Smooth muscle cell (in vitro differentiated cells): ENCODE data around the gene KIAA0825. TPM values are rescaled to one million over a fixed set of nuclear protein-coding genes. Genes with fewer than 3 reads are reported as not detected.

ENCODE experiments used
- DNase-seq: peaks from one replicate; lab custom pipeline; 2025; ENCODE audit not compliant: unreplicated experiment; lab: John Stamatoyannopoulos, UW
- H2AFZ ChIP-seq: fragments of 200-600 bp; sonication (generic); 2 replicates; pipeline ENCODE4 v1.6.0; 2016; ENCODE audit warnings: antibody characterized with exemption, low read depth, mild to moderate bottlenecking
- H3F3A ChIP-seq: fragments of 200-600 bp; sonication (generic); 2 replicates; pipeline ENCODE4 v1.6.0; 2017; ENCODE audit warnings: antibody characterized with exemption, low read depth
- H3K27ac ChIP-seq: fragments of 200-600 bp; sonication (generic); 2 replicates; pipeline ENCODE4 v1.5.1; 2016; ENCODE audit warnings: low read depth, mild to moderate bottlenecking
- H3K27me3 ChIP-seq: fragments of 200-600 bp; sonication (generic); 2 replicates; pipeline ENCODE4 v1.6.1; 2016; ENCODE audit warnings: low read depth, mild to moderate bottlenecking
- H3K36me3 ChIP-seq: fragments of 200-600 bp; sonication (generic); 2 replicates; pipeline ENCODE4 v1.5.1; 2016; ENCODE audit warnings: low read depth
- H3K4me1 ChIP-seq: fragments of 200-600 bp; sonication (generic); 2 replicates; pipeline ENCODE4 v1.5.1; 2016; ENCODE audit warnings: low read depth
- H3K4me2 ChIP-seq: fragments of 200-600 bp; sonication (generic); 2 replicates; pipeline ENCODE4 v1.6.0; 2016; ENCODE audit warnings: mild to moderate bottlenecking
- H3K4me3 ChIP-seq: fragments of 200-600 bp; sonication (generic); 2 replicates; pipeline ENCODE4 v1.5.1; 2016; ENCODE audit warnings: mild to moderate bottlenecking
- H3K79me2 ChIP-seq: fragments of 200-600 bp; sonication (generic); 2 replicates; pipeline ENCODE4 v1.6.0; 2016; ENCODE audit warnings: low read depth, mild to moderate bottlenecking
- H3K9ac ChIP-seq: fragments of 200-600 bp; sonication (generic); 2 replicates; pipeline ENCODE4 v1.6.0; 2016; ENCODE audit warnings: low read depth
- H3K9me3 ChIP-seq: fragments of 200-600 bp; sonication (generic); replicated peaks from 2 replicates; pipeline ENCODE4 v1.5.1; 2016; ENCODE audit warnings: low read depth
- H4K20me1 ChIP-seq: fragments of 200-600 bp; sonication (generic); 2 replicates; pipeline ENCODE4 v1.6.0; 2016; ENCODE audit warnings: low read depth
- WGBS: methylation state at CpG from one replicate; pipeline ENCODE4 v1.1.7; 2016; ENCODE audit warnings: low lambda C conversion rate; 5-methylcytosine and 5-hydroxymethylcytosine counted together
- polyA plus RNA-seq: library from polyadenylated mRNA; unstranded; fragments of >200 nt; fragmentation: Nextera tagmentation; extraction: Ambion mirVana; gene quantifications from 2 replicates; pipeline ENCODE4 v1.2.1, GENCODE V29; 2016
- total RNA-seq: library from RNA; depleted of rRNA; stranded (reverse); fragments of >200 nt; gene quantifications from 2 replicates; pipeline ENCODE4 v1.2.3, GENCODE V29; 2014
- TF ChIP-seq, protein P1 (sequence below): fragments of 200-600 bp; sonication (generic); IDR thresholded peaks from 2 replicates; pipeline ENCODE4 v1.5.1; 2017; ENCODE audit warnings: borderline replicate concordance, mild to moderate bottlenecking, antibody characterized with exemption; ENCODE audit not compliant: insufficient read depth, poor library complexity, severe bottlenecking

Gene KIAA0825
- total and polyA plus RNA-seq, 2 experiments from 2014 or later = 1.3 to 3.1 TPM

DNA sequence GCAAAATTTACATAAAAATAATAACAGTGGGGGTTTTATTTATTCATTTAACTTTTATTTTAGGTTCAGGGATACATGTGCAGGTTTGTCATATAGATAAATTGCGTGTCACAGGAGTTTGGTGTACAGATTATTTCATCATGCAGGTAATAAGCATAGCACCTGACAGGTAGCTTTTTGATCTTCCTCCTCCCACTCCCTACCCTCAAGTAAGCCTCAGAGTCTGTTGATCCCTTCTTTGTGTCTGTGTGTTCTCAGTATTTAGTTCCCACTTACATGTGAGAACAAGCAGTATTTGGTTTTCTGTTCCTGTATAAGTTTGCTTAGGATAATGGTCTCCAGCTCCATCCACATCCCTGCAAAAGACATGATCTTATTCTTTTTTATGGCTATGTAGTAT lies 240.3 kb downstream of the KIAA0825 start:
- TF ChIP-seq, protein P1, sequence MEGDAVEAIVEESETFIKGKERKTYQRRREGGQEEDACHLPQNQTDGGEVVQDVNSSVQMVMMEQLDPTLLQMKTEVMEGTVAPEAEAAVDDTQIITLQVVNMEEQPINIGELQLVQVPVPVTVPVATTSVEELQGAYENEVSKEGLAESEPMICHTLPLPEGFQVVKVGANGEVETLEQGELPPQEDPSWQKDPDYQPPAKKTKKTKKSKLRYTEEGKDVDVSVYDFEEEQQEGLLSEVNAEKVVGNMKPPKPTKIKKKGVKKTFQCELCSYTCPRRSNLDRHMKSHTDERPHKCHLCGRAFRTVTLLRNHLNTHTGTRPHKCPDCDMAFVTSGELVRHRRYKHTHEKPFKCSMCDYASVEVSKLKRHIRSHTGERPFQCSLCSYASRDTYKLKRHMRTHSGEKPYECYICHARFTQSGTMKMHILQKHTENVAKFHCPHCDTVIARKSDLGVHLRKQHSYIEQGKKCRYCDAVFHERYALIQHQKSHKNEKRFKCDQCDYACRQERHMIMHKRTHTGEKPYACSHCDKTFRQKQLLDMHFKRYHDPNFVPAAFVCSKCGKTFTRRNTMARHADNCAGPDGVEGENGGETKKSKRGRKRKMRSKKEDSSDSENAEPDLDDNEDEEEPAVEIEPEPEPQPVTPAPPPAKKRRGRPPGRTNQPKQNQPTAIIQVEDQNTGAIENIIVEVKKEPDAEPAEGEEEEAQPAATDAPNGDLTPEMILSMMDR = no peak
- Histone ChIP-seq H3K9ac (no peak overlapping the region), H3K27me3 (no peaks in the 10 kb centered on the region), H3K4me2 (no peak overlapping the region), H3K79me2 (no peaks in the 10 kb centered on the region), H4K20me1 (no peaks in the 10 kb centered on the region), H3K4me3 (no peak overlapping the region), H3K4me1 (no peaks in the 10 kb centered on the region), H2AFZ (no peak overlapping the region), H3F3A (no peaks in the 10 kb centered on the region), H3K9me3 (no peaks in the 10 kb centered on the region), H3K36me3 (no peaks in the 10 kb centered on the region), H3K27ac (no peak overlapping the region)
- DNase-seq = no peak
- WGBS = 96% methylated on average over 1 of the region's 1 CpG

DNA sequence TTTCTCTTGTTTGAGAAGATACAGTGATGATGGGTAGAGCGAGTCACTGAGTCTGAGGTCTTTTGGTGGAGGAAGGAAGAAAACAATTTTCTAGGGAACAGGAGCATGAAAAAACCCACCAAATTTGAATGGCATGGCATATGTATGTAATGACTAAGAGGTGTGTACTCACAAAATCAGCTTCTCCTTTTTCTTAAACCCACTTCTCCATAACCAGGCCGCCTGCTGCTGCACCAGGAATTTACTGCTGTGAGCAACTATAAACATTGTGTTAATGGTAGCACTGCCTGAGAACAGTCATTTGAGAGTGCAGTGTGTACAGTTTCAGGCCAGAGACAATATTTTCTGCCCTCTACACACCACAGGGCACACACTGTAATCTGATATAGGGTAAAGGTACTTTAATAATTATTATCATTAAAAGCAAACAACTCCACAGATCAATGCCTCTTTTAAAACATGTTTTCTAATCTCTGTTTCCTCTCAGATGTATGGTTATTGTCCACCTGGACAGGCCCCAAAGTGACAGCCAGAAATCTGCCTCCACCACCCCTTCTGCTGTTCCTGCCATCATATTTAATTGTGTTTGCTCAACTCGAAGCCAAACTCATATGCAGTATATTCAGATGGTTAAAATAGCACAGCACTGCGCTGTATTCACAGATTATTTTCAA lies 241.6 kb downstream of the KIAA0825 start:
- Histone ChIP-seq H3K36me3 (no peaks in the 10 kb centered on the region), H3K4me3 (no peak overlapping the region)

DNA sequence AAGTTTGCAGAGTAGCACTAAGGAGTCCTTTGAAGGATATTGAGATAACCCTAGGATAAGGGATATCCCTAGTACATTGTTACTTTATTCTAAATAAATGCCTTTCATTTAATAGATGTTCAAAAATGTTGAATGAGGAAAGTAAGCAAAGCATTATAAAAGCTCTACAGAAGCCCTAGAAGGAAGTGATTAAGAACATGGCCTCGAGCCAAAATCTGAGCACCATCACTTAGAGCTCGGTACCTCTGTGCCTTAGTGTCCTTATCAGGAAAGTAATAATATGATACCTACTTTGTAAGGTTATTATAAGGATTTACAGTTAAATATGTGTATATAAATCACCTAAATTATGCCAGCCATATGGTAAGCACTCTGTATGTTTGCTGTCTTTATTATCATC lies 242.6 kb downstream of the KIAA0825 start:
- Histone ChIP-seq H3K27me3 (no peaks in the 10 kb centered on the region), H3K4me1 (no peaks in the 10 kb centered on the region), H4K20me1 (no peaks in the 10 kb centered on the region), H3K4me3 (no peak overlapping the region), H3K9me3 (no peaks in the 10 kb centered on the region), H3K27ac (no peak overlapping the region), H3K36me3 (no peaks in the 10 kb centered on the region), H3K4me2 (no peak overlapping the region), H3K79me2 (no peaks in the 10 kb centered on the region), H3K9ac (no peak overlapping the region), H3F3A (no peaks in the 10 kb centered on the region), H2AFZ (no peak overlapping the region)
- WGBS = 81% methylated on average over 2 of the region's 2 CpGs
- TF ChIP-seq, protein P1 = no peak
- no peak for DNase-seq

More for the DNA sequence above, 241.6 kb downstream of the KIAA0825 start:
- no peaks in the 10 kb centered on the region for H4K20me1 ChIP-seq
- H2AFZ ChIP-seq = no peak overlapping the region
- DNase-seq = no peak
- no peaks in the 10 kb centered on the region for H3K27me3 ChIP-seq
- H3K4me2 ChIP-seq = no peak overlapping the region
- H3K9ac ChIP-seq = no peak overlapping the region
- WGBS = 62% methylated on average over 4 of the region's 4 CpGs
- TF ChIP-seq, protein P1 = no peak
- no peaks in the 10 kb centered on the region for H3F3A ChIP-seq
- H3K9me3 ChIP-seq = no peaks in the 10 kb centered on the region
- H3K27ac ChIP-seq = no peak overlapping the region
- H3K4me1 ChIP-seq = no peaks in the 10 kb centered on the region
- no peaks in the 10 kb centered on the region for H3K79me2 ChIP-seq

DNA sequence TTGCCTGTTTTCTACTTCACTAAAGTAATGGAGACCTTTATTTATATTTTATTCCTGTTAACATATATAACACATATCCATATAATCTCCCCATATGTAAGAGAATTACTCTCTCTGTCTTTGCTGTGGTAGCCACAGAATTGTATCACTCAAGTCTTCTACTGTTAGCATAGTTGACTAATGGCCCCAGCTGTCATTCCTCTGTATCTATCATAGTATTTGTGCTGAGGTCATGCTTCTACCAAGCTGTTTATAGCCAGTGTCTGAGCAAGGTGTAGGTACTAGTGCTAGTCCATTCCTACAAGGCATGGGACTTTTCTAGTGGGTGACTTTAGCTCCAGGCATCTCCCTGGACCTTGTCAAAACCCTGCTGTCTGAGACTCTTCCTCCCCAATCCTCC lies 244.1 kb downstream of the KIAA0825 start:
- H3K36me3 ChIP-seq = no peaks in the 10 kb centered on the region
- H3K4me2 ChIP-seq = no peak overlapping the region
- TF ChIP-seq, protein P1 = no peak
- no peak overlapping the region for H2AFZ ChIP-seq
- H3K9me3 ChIP-seq = no peaks in the 10 kb centered on the region
- H3K9ac ChIP-seq = no peak overlapping the region
- no peaks in the 10 kb centered on the region for H3F3A ChIP-seq
- no peaks in the 10 kb centered on the region for H4K20me1 ChIP-seq
- no peak overlapping the region for H3K27ac ChIP-seq
- H3K79me2 ChIP-seq = no peaks in the 10 kb centered on the region
- no peaks in the 10 kb centered on the region for H3K27me3 ChIP-seq
- no peak overlapping the region for H3K4me3 ChIP-seq
- H3K4me1 ChIP-seq = no peaks in the 10 kb centered on the region
- DNase-seq = no peak
